NCI-H2029 (cell line): ENCODE measurements around the gene NEAT1.

Experiments
- DNase-seq: peaks from one replicate; lab custom pipeline; 2025; lab: John Stamatoyannopoulos, UW

The NEAT1 gene

GRCh38 chr11:65433657-65434056, 11.1 kb downstream of the NEAT1 start:
- no peak for DNase-seq

- DNase-seq, result no peak
Measured at GRCh38 chr11:65434057-65434666, 11.6 kb downstream of the NEAT1 start.

GRCh38 chr11:65434667-65435410, 12.2 kb downstream of the NEAT1 start:
- DNase-seq, result no peak

GRCh38 chr11:65435411-65435931, 12.9 kb downstream of the NEAT1 start:
- no peak for DNase-seq

- no peak for DNase-seq
Measured at GRCh38 chr11:65435981-65436411, 13.4 kb downstream of the NEAT1 start.

- DNase-seq, result no peak
Measured at GRCh38 chr11:65436412-65437032, 13.9 kb downstream of the NEAT1 start.

- no peak for DNase-seq
Measured at GRCh38 chr11:65437436-65438227, 15.0 kb downstream of the NEAT1 start.

- no peak for DNase-seq
Measured at GRCh38 chr11:65438257-65439151, 15.9 kb downstream of the NEAT1 start.

- DNase-seq, result no peak
Measured at GRCh38 chr11:65439331-65440181, 17.0 kb downstream of the NEAT1 start.

- no peak for DNase-seq
Measured at GRCh38 chr11:65440831-65441499, 18.4 kb downstream of the NEAT1 start.

- DNase-seq, result no peak
Measured at GRCh38 chr11:65442842-65443331, 20.3 kb downstream of the NEAT1 start.

- no peak for DNase-seq
Measured at GRCh38 chr11:65444314-65445051, 21.9 kb downstream of the NEAT1 start.

GRCh38 chr11:65445101-65445603, 22.6 kb downstream of the NEAT1 start:
- DNase-seq, result no peak

- no peak for DNase-seq
Measured at GRCh38 chr11:65445604-65446445, 23.2 kb downstream of the NEAT1 start.

- DNase-seq, result no peak
Measured at GRCh38 chr11:65446446-65447277, 24.1 kb downstream of the NEAT1 start.

GRCh38 chr11:65448074-65448417, 25.4 kb downstream of the NEAT1 start:
- DNase-seq, result no peak
